Common myeloid progenitor, CD34-positive (primary cell): ENCODE measurements around the gene SNX11.

Source experiments
- CTCF ChIA-PET: fragments of 350-600 bp; sonication (Branson Sonifier 250); formaldehyde crosslinking; loops from one replicate; lab custom pipeline; 2021; ENCODE audit warnings: antibody characterized with exemption; lab: Charles Lee
- POLR2A ChIA-PET: fragments of 350-600 bp; sonication (Branson Sonifier 250); formaldehyde crosslinking; loops from one replicate; lab custom pipeline; 2021; ENCODE audit warnings: antibody characterized with exemption; lab: Charles Lee
- DNase-seq, 3 donors: peaks; one replicate each; pipeline versions ENCODE4 v3.0.0 to v3.0.0-alpha.2; 2013
- H3K27ac ChIP-seq, 2 experiments: 1 replicate in 1 of 2; 2 replicates in 1 of 2; pipeline ENCODE4 v1.7.0; 2013; ENCODE audit warnings: inconsistent platforms in 2 of 2, low read length in 2 of 2, mild to moderate bottlenecking in 2 of 2, low read depth in 1 of 2, moderate library complexity in 1 of 2; ENCODE audit not compliant: severe bottlenecking in 2 of 2, insufficient read depth in 1 of 2, poor library complexity in 1 of 2
- H3K27me3 ChIP-seq, 5 experiments: replicated peaks in 2 of 5; 1 replicate in 3 of 5; 2 replicates in 2 of 5; pipeline versions ENCODE4 v1.6.1 to v1.7.0; 2013; ENCODE audit warnings: low read length in 4 of 5, mild to moderate bottlenecking in 2 of 5, moderate library complexity in 2 of 5, inconsistent platforms in 1 of 5; ENCODE audit not compliant: insufficient read depth in 5 of 5, control insufficient read depth in 4 of 5
- H3K36me3 ChIP-seq, 4 experiments: 1 replicate in 2 of 4; 2 replicates in 2 of 4; pipeline versions ENCODE4 v1.6.1 to v1.7.0; 2013; ENCODE audit warnings: low read length in 3 of 4, control low read depth in 1 of 4, mild to moderate bottlenecking in 1 of 4; ENCODE audit not compliant: control insufficient read depth in 4 of 4, insufficient read depth in 4 of 4
- H3K4me1 ChIP-seq, 4 experiments: 1 replicate in 3 of 4; 2 replicates in 1 of 4; pipeline versions ENCODE4 v1.6.1 to v1.7.1; 2013; ENCODE audit warnings: low read length in 3 of 4, mild to moderate bottlenecking in 3 of 4, control low read depth in 1 of 4, inconsistent platforms in 1 of 4, moderate library complexity in 1 of 4; ENCODE audit not compliant: control insufficient read depth in 4 of 4, insufficient read depth in 4 of 4; ENCODE audit errors: control extremely low read depth in 1 of 4
- H3K4me3 ChIP-seq, 7 experiments: 1 replicate in 4 of 7; 2 replicates in 3 of 7; pipeline versions ENCODE4 v1.5.1 to v1.7.0; 2013; ENCODE audit warnings: mild to moderate bottlenecking in 7 of 7, low read length in 6 of 7, moderate library complexity in 6 of 7, inconsistent platforms in 2 of 7, low read depth in 2 of 7, control low read depth in 1 of 7; ENCODE audit not compliant: insufficient read depth in 4 of 7, control insufficient read depth in 1 of 7; ENCODE audit errors: extremely low read depth in 1 of 7
- H3K9me3 ChIP-seq, 5 experiments: 1 replicate in 4 of 5; 2 replicates in 1 of 5; pipeline versions ENCODE4 v1.6.1 to v1.7.1; 2013; ENCODE audit warnings: low read length in 4 of 5, mild to moderate bottlenecking in 2 of 5, inconsistent platforms in 1 of 5, low read depth in 1 of 5, moderate library complexity in 1 of 5; ENCODE audit not compliant: control insufficient read depth in 4 of 5, insufficient read depth in 2 of 5; ENCODE audit errors: control extremely low read depth in 1 of 5
- WGBS: methylation state at CpG from one replicate; pipeline ENCODE4 v1.1.5; 2013; ENCODE audit not compliant: insufficient coverage; 5-methylcytosine and 5-hydroxymethylcytosine counted together

The SNX11 gene

GRCh38 chr17:48155889-48156611 is 48.5 kb downstream of the SNX11 start:
- CTCF ChIA-PET = interaction anchor here (0.6 to 2.5 kb wide), 8 partner anchors 11 to 462 kb away, joined by 3 to 7 read pairs (median 4); no protein-coding TSS in a partner anchor
- Histone ChIP-seq H3K27me3 (no peaks in the 10 kb centered on the region), H3K9me3 (no peaks in the 10 kb centered on the region), H3K27ac (no peak overlapping the region), H3K4me3 (peak overlapping the region in 4 of 7 experiments; percentile 21 to 70 (median 30)), H3K4me1 (peaks cover 7 to 25% (median 18%) of the 10 kb centered on the region in 4 experiments), H3K36me3 (no peaks in the 10 kb centered on the region)
- POLR2A ChIA-PET = no interaction called here
- WGBS = 27% methylated on average over 19 of the region's 21 CpGs
- peak in 2 of 3 donors; percentile 67 to 72 for DNase-seq

GRCh38 chr17:48159232-48159631 is 51.7 kb downstream of the SNX11 start:
- CTCF ChIA-PET = interaction anchor here (0.5 to 3.7 kb wide), 6 partner anchors 10 to 176 kb away, joined by 3 to 14 read pairs (median 4); no protein-coding TSS in a partner anchor
- H3K9me3 ChIP-seq = no peaks in the 10 kb centered on the region
- POLR2A ChIA-PET = interaction anchor here (0.6 kb wide), 1 partner anchor 293 kb away, joined by 6 read pairs; no protein-coding TSS in a partner anchor
- no peak for DNase-seq
- H3K27ac ChIP-seq = no peak overlapping the region
- WGBS = 100% methylated on average over 2 of the region's 4 CpGs
- H3K36me3 ChIP-seq = no peaks in the 10 kb centered on the region
- H3K4me3 ChIP-seq = no peak overlapping the region
- peaks cover 0 to 20% (median 10%) of the 10 kb centered on the region in 4 experiments for H3K4me1 ChIP-seq
- no peaks in the 10 kb centered on the region for H3K27me3 ChIP-seq

- WGBS = 100% methylated on average over 3 of the region's 5 CpGs
- no peaks in the 10 kb centered on the region for H3K27me3 ChIP-seq
- peaks cover 0 to 18% (median 10%) of the 10 kb centered on the region in 4 experiments for H3K4me1 ChIP-seq
- ChIA-PET POLR2A (no interaction called here), CTCF (interaction anchor here (0.8 to 3.7 kb wide), 3 partner anchors 9 to 56 kb away, joined by 3 to 14 read pairs (median 5); no protein-coding TSS in a partner anchor)
- no peak for DNase-seq
- no peaks in the 10 kb centered on the region for H3K9me3 ChIP-seq
- no peak overlapping the region for H3K27ac ChIP-seq
- no peaks in the 10 kb centered on the region for H3K36me3 ChIP-seq
- H3K4me3 ChIP-seq = no peak overlapping the region
Measured at GRCh38 chr17:48160177-48161081, 52.9 kb downstream of the SNX11 start.

GRCh38 chr17:48161127-48161905 is 53.8 kb downstream of the SNX11 start:
- H3K9me3 ChIP-seq = no peaks in the 10 kb centered on the region
- ChIA-PET CTCF (interaction anchor here (0.7 to 1.2 kb wide), 2 partner anchors 14 to 20 kb away, joined by 3 read pairs; no protein-coding TSS in a partner anchor), POLR2A (interaction anchor here (0.7 kb wide), 1 partner anchor 110 kb away, joined by 3 read pairs; no protein-coding TSS in a partner anchor)
- no peak for DNase-seq
- WGBS = no CpG with 5 or more reads among the region's 4 CpGs
- H3K27ac ChIP-seq = no peak overlapping the region
- no peaks in the 10 kb centered on the region for H3K27me3 ChIP-seq
- no peaks in the 10 kb centered on the region for H3K36me3 ChIP-seq
- H3K4me3 ChIP-seq = no peak overlapping the region
- H3K4me1 ChIP-seq = peaks cover 0 to 10% (median 2%) of the 10 kb centered on the region in 4 experiments

- 93% methylated on average over 2 of the region's 5 CpGs for WGBS
- POLR2A ChIA-PET = interaction anchor here (0.7 kb wide), 1 partner anchor 109 kb away, joined by 3 read pairs; no protein-coding TSS in a partner anchor
- Histone ChIP-seq H3K27me3 (no peaks in the 10 kb centered on the region), H3K4me3 (no peak overlapping the region), H3K27ac (no peak overlapping the region), H3K4me1 (peaks cover 0 to 7% (median 0%) of the 10 kb centered on the region in 4 experiments), H3K36me3 (no peaks in the 10 kb centered on the region), H3K9me3 (no peaks in the 10 kb centered on the region)
- DNase-seq = no peak
- CTCF ChIA-PET = interaction anchor here (0.6 to 1.5 kb wide), 4 partner anchors 13 to 1231 kb away, joined by 3 to 6 read pairs (median 3); no protein-coding TSS in a partner anchor
Measured at GRCh38 chr17:48162306-48162934, 54.9 kb downstream of the SNX11 start.

GRCh38 chr17:48162946-48163506 is 55.5 kb downstream of the SNX11 start:
- peak overlapping the region in 1 of 7 experiments; percentile 32 for H3K4me3 ChIP-seq
- WGBS = 52% methylated on average over 3 of the region's 5 CpGs
- peaks cover 0 to 7% (median 0%) of the 10 kb centered on the region in 4 experiments for H3K4me1 ChIP-seq
- CTCF ChIA-PET = interaction anchor here (0.9 to 1.5 kb wide), 2 partner anchors 15 to 19 kb away, joined by 3 to 6 read pairs; no protein-coding TSS in a partner anchor
- no peaks in the 10 kb centered on the region for H3K36me3 ChIP-seq
- H3K27ac ChIP-seq = no peak overlapping the region
- POLR2A ChIA-PET = no interaction called here
- H3K27me3 ChIP-seq = no peaks in the 10 kb centered on the region
- H3K9me3 ChIP-seq = no peaks in the 10 kb centered on the region
- DNase-seq = peak; percentile 24 to 62 (median 60)
